Measurements from ENCODE around the gene CACNA2D1. TPM values are rescaled to one million over a fixed set of nuclear protein-coding genes. Genes with fewer than 3 reads are reported as not detected.

Gene CACNA2D1
- total and polyA plus RNA-seq, 9 of the 15 experiments (the other 6 are each of a cell fraction or from before 2014, with no cell fraction given), result 0.49 TPM; not detected in 8

DNA sequence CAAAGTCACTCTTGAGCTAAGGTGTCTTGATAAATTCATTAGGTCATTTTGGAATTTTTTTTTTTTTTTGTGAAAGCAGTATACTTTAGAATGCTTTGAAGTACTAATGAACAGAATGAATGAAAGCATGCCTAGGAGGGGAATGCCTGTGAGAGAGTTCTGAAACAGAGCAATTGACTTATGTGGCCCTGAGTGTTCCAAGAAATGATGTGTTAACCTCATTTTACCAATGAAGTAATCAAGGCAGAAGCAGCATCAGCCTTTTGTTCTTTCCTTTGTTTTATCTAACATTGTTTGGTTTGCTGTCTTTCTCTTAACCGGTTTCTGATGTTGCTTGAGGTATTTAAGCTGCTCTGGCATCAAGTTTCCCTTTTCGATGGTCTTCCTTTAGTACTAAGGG, 519.1 kb downstream of the CACNA2D1 start:
- Histone ChIP-seq H3K4me3 (no peak overlapping the region), H3K36me3 (ENCODE audit: control insufficient read depth, insufficient read depth, low read length) (no peaks in the 10 kb centered on the region), H3K9me3 (replicated peaks; ENCODE audit: control insufficient read depth, insufficient read depth, low read depth, low read length) (0 out of 2 replicates have a peak, but pooled peaks cover 2% of the 10 kb centered on the region), H4K20me1 (replicated peaks; ENCODE audit: control insufficient read depth, insufficient read depth, low read length) (no peaks in the 10 kb centered on the region), H3K27me3 (ENCODE audit: control insufficient read depth in 2 of 2, insufficient read depth in 2 of 2, low read length in 2 of 2) (no peaks in the 10 kb centered on the region), H3K4me1 (replicated peaks in 1 of 2; ENCODE audit: control insufficient read depth in 2 of 2, insufficient read depth in 2 of 2, low read length in 2 of 2) (no peaks in the 10 kb centered on the region), H3K9me1 (ENCODE audit: control insufficient read depth, insufficient read depth, low read length) (no peaks in the 10 kb centered on the region), H3K9ac (ENCODE audit: insufficient read depth in 1 of 2, low read depth in 2 of 2, low read length in 2 of 2) (no peak overlapping the region), H2AFZ (ENCODE audit: low read depth, low read length) (no peak overlapping the region), H3K4me2 (ENCODE audit: insufficient read depth, low read length) (no peak overlapping the region), H3K27ac (ENCODE audit: extremely low read depth, low read depth, low read length) (no peak overlapping the region), H3K79me2 (ENCODE audit: control insufficient read depth, insufficient read depth, low read length) (no peaks in the 10 kb centered on the region)
- ChIA-PET POLR2A (no interaction called here), CTCF (ENCODE audit: low intra/inter-chr PET ratio) (no interaction called here)
- intact Hi-C loops (cut with micrococcal nuclease), result no loop called here
- no peak for FAIRE-seq
- WGBS (ENCODE audit: insufficient coverage, low coverage, missing lambda C conversion rate), result 2% methylated on average over 2 of the region's 2 CpGs
- no peak for ATAC-seq
- in situ Hi-C loops (cut with MboI), result no loop called here
- TF ChIP-seq POLR3A (IDR thresholded peaks at IDR 0.05; ENCODE audit: borderline replicate concordance, extremely low read depth, insufficient read depth, insufficient read length) (no peak), MEF2A (IDR thresholded peaks at IDR 0.05; ENCODE audit: control insufficient read depth, low read depth, low read length) (no peak), NCOR1 (IDR thresholded peaks at IDR 0.05) (no peak), ZNF764 (CRISPR knock-in tag; IDR thresholded peaks at IDR 0.05; ENCODE audit: low read depth) (no peak), EGR1 (conservative IDR thresholded peaks at IDR 0.05) (no peak), MECOM (CRISPR knock-in tag; IDR thresholded peaks at IDR 0.05) (no peak)
- TF ChIP-seq, protein P1, sequence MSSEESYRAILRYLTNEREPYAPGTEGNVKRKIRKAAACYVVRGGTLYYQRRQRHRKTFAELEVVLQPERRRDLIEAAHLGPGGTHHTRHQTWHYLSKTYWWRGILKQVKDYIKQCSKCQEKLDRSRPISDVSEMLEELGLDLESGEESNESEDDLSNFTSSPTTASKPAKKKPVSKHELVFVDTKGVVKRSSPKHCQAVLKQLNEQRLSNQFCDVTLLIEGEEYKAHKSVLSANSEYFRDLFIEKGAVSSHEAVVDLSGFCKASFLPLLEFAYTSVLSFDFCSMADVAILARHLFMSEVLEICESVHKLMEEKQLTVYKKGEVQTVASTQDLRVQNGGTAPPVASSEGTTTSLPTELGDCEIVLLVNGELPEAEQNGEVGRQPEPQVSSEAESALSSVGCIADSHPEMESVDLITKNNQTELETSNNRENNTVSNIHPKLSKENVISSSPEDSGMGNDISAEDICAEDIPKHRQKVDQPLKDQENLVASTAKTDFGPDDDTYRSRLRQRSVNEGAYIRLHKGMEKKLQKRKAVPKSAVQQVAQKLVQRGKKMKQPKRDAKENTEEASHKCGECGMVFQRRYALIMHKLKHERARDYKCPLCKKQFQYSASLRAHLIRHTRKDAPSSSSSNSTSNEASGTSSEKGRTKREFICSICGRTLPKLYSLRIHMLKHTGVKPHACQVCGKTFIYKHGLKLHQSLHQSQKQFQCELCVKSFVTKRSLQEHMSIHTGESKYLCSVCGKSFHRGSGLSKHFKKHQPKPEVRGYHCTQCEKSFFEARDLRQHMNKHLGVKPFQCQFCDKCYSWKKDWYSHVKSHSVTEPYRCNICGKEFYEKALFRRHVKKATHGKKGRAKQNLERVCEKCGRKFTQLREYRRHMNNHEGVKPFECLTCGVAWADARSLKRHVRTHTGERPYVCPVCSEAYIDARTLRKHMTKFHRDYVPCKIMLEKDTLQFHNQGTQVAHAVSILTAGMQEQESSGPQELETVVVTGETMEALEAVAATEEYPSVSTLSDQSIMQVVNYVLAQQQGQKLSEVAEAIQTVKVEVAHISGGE (CRISPR knock-in tag; IDR thresholded peaks at IDR 0.05), result no peak
- no peak for DNase-seq (ENCODE audit: extremely low read depth in 1 of 4, low spot score in 3 of 4)
- BruUV-seq (replicated peaks), result no TSS peak

Measured in K562 (cell line).